Measurements from ENCODE around the gene PLXNB3. TPM values are rescaled to one million over a fixed set of nuclear protein-coding genes. Genes with fewer than 3 reads are reported as not detected.

Gene PLXNB3
- total and polyA plus RNA-seq, 4 donors: 0.11 to 0.69 (median 0.46) TPM

DNA sequence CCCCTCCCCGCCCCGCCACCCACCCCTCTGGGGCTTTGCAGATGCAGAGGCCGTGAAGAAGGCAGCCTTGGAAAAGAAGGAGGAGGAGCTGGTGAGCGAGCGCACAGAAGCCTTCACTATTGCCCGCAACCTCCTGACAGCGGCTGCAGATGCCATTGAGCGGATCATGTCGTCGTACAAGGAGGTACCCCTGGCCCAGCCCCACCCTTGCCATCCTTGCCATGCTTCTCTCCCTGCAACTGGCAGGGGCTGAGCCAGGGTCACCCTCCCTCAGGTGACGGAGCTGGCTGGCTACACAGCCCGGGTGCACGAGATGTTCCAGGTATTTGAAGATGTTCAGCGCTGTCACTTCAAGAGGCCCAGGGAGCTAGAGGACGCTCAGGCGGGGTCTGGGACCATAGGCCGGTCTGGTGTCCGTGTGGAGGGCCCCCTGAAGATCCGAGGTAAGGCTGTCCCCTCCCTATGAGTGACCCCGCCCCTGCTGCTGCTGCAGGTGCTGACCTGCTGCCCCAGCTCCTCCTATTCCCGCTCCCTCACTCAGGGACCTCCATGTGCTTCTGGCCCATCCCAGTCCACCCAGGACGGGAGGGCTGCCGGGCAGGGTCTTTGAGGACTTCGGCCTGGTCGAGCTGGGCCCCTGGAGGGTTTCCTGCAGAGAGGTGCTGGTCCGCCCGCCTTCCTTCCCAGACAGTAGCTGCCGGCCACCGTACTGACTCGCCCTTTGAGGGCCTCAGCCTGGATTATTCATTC, 27.8 kb upstream of the PLXNB3 start (continued):
- TF ChIP-seq, protein P1, sequence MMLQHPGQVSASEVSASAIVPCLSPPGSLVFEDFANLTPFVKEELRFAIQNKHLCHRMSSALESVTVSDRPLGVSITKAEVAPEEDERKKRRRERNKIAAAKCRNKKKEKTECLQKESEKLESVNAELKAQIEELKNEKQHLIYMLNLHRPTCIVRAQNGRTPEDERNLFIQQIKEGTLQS (IDR thresholded peaks at IDR 0.05): no peak
- TF ChIP-seq NR2F2 (IDR thresholded peaks at IDR 0.05): no peak

DNA sequence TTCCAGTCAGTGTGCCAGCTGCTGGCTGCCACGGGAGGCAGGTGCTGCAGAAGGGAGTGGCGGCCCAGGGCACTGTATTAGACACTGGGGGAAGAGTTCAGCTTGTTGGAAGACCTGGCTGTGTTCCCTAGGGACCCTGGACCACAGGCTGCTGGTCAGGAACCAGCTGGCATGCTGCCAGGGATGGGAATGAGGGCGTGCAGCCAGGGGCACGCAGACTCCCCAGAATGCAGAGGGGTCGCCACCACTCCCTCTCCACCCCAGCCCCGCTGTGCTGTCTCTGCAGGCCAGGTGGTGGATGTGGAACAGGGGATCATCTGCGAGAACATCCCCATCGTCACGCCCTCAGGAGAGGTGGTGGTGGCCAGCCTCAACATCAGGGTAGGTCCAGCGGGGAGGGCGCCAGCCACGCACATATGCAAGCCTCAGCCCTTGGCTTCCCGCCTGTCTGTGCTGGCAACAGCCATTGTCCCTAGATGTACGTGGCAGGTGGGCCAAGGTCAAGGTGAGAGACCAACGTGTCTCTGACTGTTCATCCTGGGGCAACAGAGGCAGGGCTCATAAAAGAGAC, 27.1 kb upstream of the PLXNB3 start:
- Histone ChIP-seq H3K27me3 (ENCODE audit: control insufficient read depth in 4 of 4, insufficient read depth in 4 of 4, low read length in 3 of 4) (no peaks in the 10 kb centered on the region), H3K4me3 (ENCODE audit: low read depth in 1 of 3, low read length in 3 of 3) (no peak overlapping the region), H3K4me1 (ENCODE audit: control insufficient read depth in 4 of 4, insufficient read depth in 4 of 4, low read length in 3 of 4) (no peaks in the 10 kb centered on the region), H3K36me3 (ENCODE audit: control insufficient read depth in 4 of 4, insufficient read depth in 3 of 4, low read depth in 1 of 4, low read length in 3 of 4) (peaks cover 0 to 8% (median 1%) of the 10 kb centered on the region in 4 donors), H3K9me3 (ENCODE audit: control insufficient read depth in 4 of 4, low read length in 3 of 4) (no peaks in the 10 kb centered on the region), H3K9ac (ENCODE audit: low read depth in 1 of 2, low read length in 2 of 2) (no peak overlapping the region), H3K27ac (ENCODE audit: low read depth in 1 of 2, low read length in 2 of 2) (no peak overlapping the region)
- no peak for TF ChIP-seq GABPA (IDR thresholded peaks at IDR 0.05 in 1 of 2, conservative IDR thresholded peaks at IDR 0.05 in 1 of 2)
- no peak for TF ChIP-seq HNF4A (conservative IDR thresholded peaks at IDR 0.05)
- TF ChIP-seq EGR1 (IDR thresholded peaks at IDR 0.05; ENCODE audit: low read depth in 2 of 2): no peak
- no peak for TF ChIP-seq YY1 (IDR thresholded peaks at IDR 0.05)
- TF ChIP-seq JUND (IDR thresholded peaks at IDR 0.05): no peak
- no peak for TF ChIP-seq FOXA2 (IDR thresholded peaks at IDR 0.05)
- no peak for TF ChIP-seq RAD21 (IDR thresholded peaks at IDR 0.05)
- 89% methylated on average over 15 of the region's 15 CpGs for WGBS
- no peak for DNase-seq (ENCODE audit: low spot score)

DNA sequence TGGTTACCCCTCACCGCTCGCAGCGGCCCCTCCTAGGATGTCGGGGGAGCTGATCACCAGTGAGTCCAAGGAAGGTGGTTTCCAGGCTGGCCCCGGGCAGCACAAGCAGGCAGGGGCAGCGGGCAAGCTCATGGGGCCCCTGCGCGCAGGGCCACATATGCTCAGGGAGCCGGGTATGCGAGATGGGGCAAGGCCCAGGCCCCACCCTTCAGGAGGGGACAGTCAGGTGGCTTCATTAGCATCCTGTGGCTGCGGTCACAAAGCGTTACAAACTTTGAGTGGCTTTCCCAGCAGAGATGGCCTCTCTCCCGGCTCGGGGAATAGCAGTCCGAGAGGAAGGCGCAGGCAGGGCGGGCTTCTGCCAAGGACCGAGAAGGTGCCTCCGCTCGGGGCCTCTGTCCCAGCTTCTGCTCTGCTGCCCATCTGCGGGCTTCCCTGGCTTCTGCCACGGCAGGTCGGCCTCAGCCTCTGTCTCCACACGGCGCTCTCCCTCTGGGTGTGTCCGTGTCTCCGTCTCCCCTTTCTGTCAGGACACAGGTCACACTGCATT, 25.9 kb upstream of the PLXNB3 start:
- Histone ChIP-seq H3K36me3 (ENCODE audit: control insufficient read depth in 4 of 4, insufficient read depth in 3 of 4, low read depth in 1 of 4, low read length in 3 of 4) (peaks cover 0 to 8% (median 2%) of the 10 kb centered on the region in 4 donors), H3K27me3 (ENCODE audit: control insufficient read depth in 4 of 4, insufficient read depth in 4 of 4, low read length in 3 of 4) (no peaks in the 10 kb centered on the region), H3K9me3 (ENCODE audit: control insufficient read depth in 4 of 4, low read length in 3 of 4) (no peaks in the 10 kb centered on the region), H3K9ac (ENCODE audit: low read depth in 1 of 2, low read length in 2 of 2) (no peak overlapping the region), H3K4me3 (ENCODE audit: low read depth in 1 of 3, low read length in 3 of 3) (no peak overlapping the region), H3K27ac (ENCODE audit: low read depth in 1 of 2, low read length in 2 of 2) (no peak overlapping the region), H3K4me1 (ENCODE audit: control insufficient read depth in 4 of 4, insufficient read depth in 4 of 4, low read length in 3 of 4) (no peaks in the 10 kb centered on the region)
- DNase-seq (ENCODE audit: low spot score): no peak
- no peak for TF ChIP-seq TAF1 (conservative IDR thresholded peaks at IDR 0.05)
- TF ChIP-seq, protein P2, sequence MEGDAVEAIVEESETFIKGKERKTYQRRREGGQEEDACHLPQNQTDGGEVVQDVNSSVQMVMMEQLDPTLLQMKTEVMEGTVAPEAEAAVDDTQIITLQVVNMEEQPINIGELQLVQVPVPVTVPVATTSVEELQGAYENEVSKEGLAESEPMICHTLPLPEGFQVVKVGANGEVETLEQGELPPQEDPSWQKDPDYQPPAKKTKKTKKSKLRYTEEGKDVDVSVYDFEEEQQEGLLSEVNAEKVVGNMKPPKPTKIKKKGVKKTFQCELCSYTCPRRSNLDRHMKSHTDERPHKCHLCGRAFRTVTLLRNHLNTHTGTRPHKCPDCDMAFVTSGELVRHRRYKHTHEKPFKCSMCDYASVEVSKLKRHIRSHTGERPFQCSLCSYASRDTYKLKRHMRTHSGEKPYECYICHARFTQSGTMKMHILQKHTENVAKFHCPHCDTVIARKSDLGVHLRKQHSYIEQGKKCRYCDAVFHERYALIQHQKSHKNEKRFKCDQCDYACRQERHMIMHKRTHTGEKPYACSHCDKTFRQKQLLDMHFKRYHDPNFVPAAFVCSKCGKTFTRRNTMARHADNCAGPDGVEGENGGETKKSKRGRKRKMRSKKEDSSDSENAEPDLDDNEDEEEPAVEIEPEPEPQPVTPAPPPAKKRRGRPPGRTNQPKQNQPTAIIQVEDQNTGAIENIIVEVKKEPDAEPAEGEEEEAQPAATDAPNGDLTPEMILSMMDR (IDR thresholded peaks at IDR 0.05; ENCODE audit: low read depth, low read length, missing input control): no peak
- no peak for TF ChIP-seq SP1 (IDR thresholded peaks at IDR 0.05)
- no peak for TF ChIP-seq JUND (IDR thresholded peaks at IDR 0.05)
- TF ChIP-seq GABPA (IDR thresholded peaks at IDR 0.05 in 1 of 2, conservative IDR thresholded peaks at IDR 0.05 in 1 of 2): no peak
- TF ChIP-seq HNF4A (conservative IDR thresholded peaks at IDR 0.05): no peak
- no peak for TF ChIP-seq FOXA2 (IDR thresholded peaks at IDR 0.05)
- WGBS: 97% methylated on average over 24 of the region's 27 CpGs
